Measurements from ENCODE around the gene THRA. TPM values are rescaled to one million over a fixed set of nuclear protein-coding genes. Genes with fewer than 3 reads are reported as not detected.

Gene THRA
- total RNA-seq, 1 experiment from 2014 or later = 29.3 TPM

- no peaks in the 10 kb centered on the region; the same call in 1 of the 2 replicates for H3K36me3 ChIP-seq (ENCODE audit: control insufficient read depth, insufficient read depth, low read length)
- CTCF ChIA-PET = interaction anchor here (0.6 to 1.4 kb wide), 5 partner anchors 9 to 462 kb away, joined by 3 to 6 read pairs (median 4); partner anchors contain the start of genes MSL1, NR1D1 and THRA
- H3K27me3 ChIP-seq (replicated peaks; ENCODE audit: control insufficient read depth, insufficient read depth, low read length) = no peaks in the 10 kb centered on the region
- H3K4me3 Mint-ChIP-seq (ENCODE audit: unreplicated experiment) = peak overlapping the region; percentile 28
- TF ChIP-seq CTCF (IDR thresholded peaks at IDR 0.05; ENCODE audit: insufficient read depth in 1 of 2, low read depth in 1 of 2, low read length in 1 of 2, severe bottlenecking in 1 of 2, unreplicated experiment in 1 of 2) = no peak
- H3K4me1 Mint-ChIP-seq (ENCODE audit: low read depth, unreplicated experiment) = peaks cover 51% of the 10 kb centered on the region
- peaks cover 80% of the 10 kb centered on the region for H3K4me1 ChIP-seq
- no TSS peak for BruUV-seq (replicated peaks)
- H3K4me3 ChIP-seq (ENCODE audit: low read depth, low read length) = no peak overlapping the region; the same call in 1 of the 2 replicates
- POLR2A ChIA-PET = interaction anchor here (0.6 kb wide), 1 partner anchor 41 kb away, joined by 3 read pairs; no protein-coding TSS in a partner anchor
- H3K9me3 ChIP-seq = no peaks in the 10 kb centered on the region
- no peaks in the 10 kb centered on the region for H3K9me3 Mint-ChIP-seq (ENCODE audit: unreplicated experiment)
- intact Hi-C loops (cut with micrococcal nuclease; ENCODE audit: unreplicated experiment) = no loop called here
- DNase-seq = peak; percentile 59 to 77
- H3K27me3 Mint-ChIP-seq (ENCODE audit: insufficient read depth, unreplicated experiment) = no peaks in the 10 kb centered on the region
- no peaks in the 10 kb centered on the region for H3K36me3 Mint-ChIP-seq (ENCODE audit: insufficient read depth, unreplicated experiment)
- H3K27ac Mint-ChIP-seq (ENCODE audit: unreplicated experiment) = peak overlapping the region; percentile 84
Observed at GRCh38 chr17:40071313-40072039, 8.7 kb downstream of the THRA start.

- TF ChIP-seq CTCF (IDR thresholded peaks at IDR 0.05; ENCODE audit: insufficient read depth in 1 of 2, low read depth in 1 of 2, low read length in 1 of 2, severe bottlenecking in 1 of 2, unreplicated experiment in 1 of 2) = no peak
- peaks cover 75% of the 10 kb centered on the region for H3K4me1 ChIP-seq
- no peaks in the 10 kb centered on the region for H3K9me3 ChIP-seq
- no peaks in the 10 kb centered on the region for H3K27me3 Mint-ChIP-seq (ENCODE audit: insufficient read depth, unreplicated experiment)
- H3K4me3 ChIP-seq (ENCODE audit: low read depth, low read length) = peak overlapping the region; percentile 6; the same call in 1 of the 2 replicates
- peaks cover 3% of the 10 kb centered on the region; the same call in 1 of the 2 replicates for H3K36me3 ChIP-seq (ENCODE audit: control insufficient read depth, insufficient read depth, low read length)
- peaks cover 48% of the 10 kb centered on the region for H3K4me1 Mint-ChIP-seq (ENCODE audit: low read depth, unreplicated experiment)
- H3K27me3 ChIP-seq (replicated peaks; ENCODE audit: control insufficient read depth, insufficient read depth, low read length) = no peaks in the 10 kb centered on the region
- intact Hi-C loops (cut with micrococcal nuclease; ENCODE audit: unreplicated experiment) = no loop called here
- BruUV-seq (replicated peaks) = TSS peak; percentile 80
- ChIA-PET CTCF (interaction anchor here (0.5 to 1.8 kb wide), 10 partner anchors 8 to 462 kb away, joined by 3 to 17 read pairs (median 3); partner anchors contain the start of genes MED24, NR1D1 and THRA), POLR2A (interaction anchor here (0.6 to 1.3 kb wide), 4 partner anchors 14 to 41 kb away, joined by 3 to 5 read pairs (median 4); partner anchors contain the start of genes MED24 and NR1D1)
- peak overlapping the region; percentile 56 for H3K27ac Mint-ChIP-seq (ENCODE audit: unreplicated experiment)
- peak overlapping the region; percentile 28 for H3K4me3 Mint-ChIP-seq (ENCODE audit: unreplicated experiment)
- H3K36me3 Mint-ChIP-seq (ENCODE audit: insufficient read depth, unreplicated experiment) = no peaks in the 10 kb centered on the region
- no peaks in the 10 kb centered on the region for H3K9me3 Mint-ChIP-seq (ENCODE audit: unreplicated experiment)
- DNase-seq = no peak
Observed at GRCh38 chr17:40072040-40072734, 9.4 kb downstream of the THRA start.

GRCh38 chr17:40072735-40073346 lies 10.1 kb downstream of the THRA start:
- no peak for TF ChIP-seq CTCF (IDR thresholded peaks at IDR 0.05; ENCODE audit: insufficient read depth in 1 of 2, low read depth in 1 of 2, low read length in 1 of 2, severe bottlenecking in 1 of 2, unreplicated experiment in 1 of 2)
- no peaks in the 10 kb centered on the region for H3K36me3 Mint-ChIP-seq (ENCODE audit: insufficient read depth, unreplicated experiment)
- no TSS peak for BruUV-seq (replicated peaks)
- Histone ChIP-seq H3K27me3 (replicated peaks; ENCODE audit: control insufficient read depth, insufficient read depth, low read length) (no peaks in the 10 kb centered on the region), H3K9me3 (no peaks in the 10 kb centered on the region), H3K4me1 (peaks cover 72% of the 10 kb centered on the region), H3K4me3 (ENCODE audit: low read depth, low read length) (peak overlapping the region; percentile 6; the same call in 1 of the 2 replicates), H3K36me3 (ENCODE audit: control insufficient read depth, insufficient read depth, low read length) (peaks cover 3% of the 10 kb centered on the region)
- ChIA-PET POLR2A (interaction anchor here (0.7 to 1.3 kb wide), 4 partner anchors 14 to 28 kb away, joined by 3 to 5 read pairs (median 4); partner anchors contain the start of genes MED24 and NR1D1), CTCF (interaction anchor here (0.5 to 1.8 kb wide), 8 partner anchors 9 to 246 kb away, joined by 3 to 17 read pairs (median 3); partner anchors contain the start of genes MED24 and THRA)
- intact Hi-C loops (cut with micrococcal nuclease; ENCODE audit: unreplicated experiment) = no loop called here
- H3K9me3 Mint-ChIP-seq (ENCODE audit: unreplicated experiment) = no peaks in the 10 kb centered on the region
- peak overlapping the region; percentile 56 for H3K27ac Mint-ChIP-seq (ENCODE audit: unreplicated experiment)
- H3K4me1 Mint-ChIP-seq (ENCODE audit: low read depth, unreplicated experiment) = peaks cover 43% of the 10 kb centered on the region
- DNase-seq = peak; percentile 78 to 92
- peak overlapping the region; percentile 65 for H3K4me3 Mint-ChIP-seq (ENCODE audit: unreplicated experiment)
- H3K27me3 Mint-ChIP-seq (ENCODE audit: insufficient read depth, unreplicated experiment) = no peaks in the 10 kb centered on the region

Measured in Caco-2 (cell line).